GM20000 (cell line): ENCODE results near the gene CTSG.

Source experiments
- DNase-seq: peaks from one replicate; pipeline ENCODE4 v3.0.0; 2012; ENCODE audit warnings: low spot score
- TF ChIP-seq, protein P1 (sequence below): IDR thresholded peaks from 2 replicates; pipeline ENCODE4 v1.5.1; 2012; ENCODE audit warnings: mild to moderate bottlenecking, control low read depth; ENCODE audit errors: extremely low read depth, missing control alignments

The CTSG gene, protein sequence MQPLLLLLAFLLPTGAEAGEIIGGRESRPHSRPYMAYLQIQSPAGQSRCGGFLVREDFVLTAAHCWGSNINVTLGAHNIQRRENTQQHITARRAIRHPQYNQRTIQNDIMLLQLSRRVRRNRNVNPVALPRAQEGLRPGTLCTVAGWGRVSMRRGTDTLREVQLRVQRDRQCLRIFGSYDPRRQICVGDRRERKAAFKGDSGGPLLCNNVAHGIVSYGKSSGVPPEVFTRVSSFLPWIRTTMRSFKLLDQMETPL

DNA sequence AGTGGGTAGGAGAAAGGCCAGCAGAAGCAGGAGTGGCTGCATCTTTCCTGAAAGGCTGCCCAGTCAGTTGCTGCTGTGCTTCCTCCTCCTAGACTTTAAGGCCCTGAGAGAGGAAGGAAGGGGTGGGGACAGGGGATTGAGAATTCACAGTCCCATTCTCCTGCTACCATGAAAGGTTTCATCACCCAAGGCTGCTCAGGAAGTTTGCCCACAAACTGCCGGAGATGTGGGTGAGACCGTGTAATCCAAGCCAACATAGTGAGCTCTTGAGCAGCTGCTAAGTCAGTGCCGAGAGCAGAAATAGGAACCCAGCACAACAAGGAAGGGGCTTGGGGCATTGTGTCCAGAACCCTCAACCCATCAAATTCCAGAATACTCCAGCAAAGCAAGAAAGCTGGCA lies at the start of gene CTSG:
Gene CTSG (minus strand): TSS at position 69 of the 400 bp plus-strand sequence. CDS start 27 bp downstream, at position 42.
- TF ChIP-seq, protein P1, sequence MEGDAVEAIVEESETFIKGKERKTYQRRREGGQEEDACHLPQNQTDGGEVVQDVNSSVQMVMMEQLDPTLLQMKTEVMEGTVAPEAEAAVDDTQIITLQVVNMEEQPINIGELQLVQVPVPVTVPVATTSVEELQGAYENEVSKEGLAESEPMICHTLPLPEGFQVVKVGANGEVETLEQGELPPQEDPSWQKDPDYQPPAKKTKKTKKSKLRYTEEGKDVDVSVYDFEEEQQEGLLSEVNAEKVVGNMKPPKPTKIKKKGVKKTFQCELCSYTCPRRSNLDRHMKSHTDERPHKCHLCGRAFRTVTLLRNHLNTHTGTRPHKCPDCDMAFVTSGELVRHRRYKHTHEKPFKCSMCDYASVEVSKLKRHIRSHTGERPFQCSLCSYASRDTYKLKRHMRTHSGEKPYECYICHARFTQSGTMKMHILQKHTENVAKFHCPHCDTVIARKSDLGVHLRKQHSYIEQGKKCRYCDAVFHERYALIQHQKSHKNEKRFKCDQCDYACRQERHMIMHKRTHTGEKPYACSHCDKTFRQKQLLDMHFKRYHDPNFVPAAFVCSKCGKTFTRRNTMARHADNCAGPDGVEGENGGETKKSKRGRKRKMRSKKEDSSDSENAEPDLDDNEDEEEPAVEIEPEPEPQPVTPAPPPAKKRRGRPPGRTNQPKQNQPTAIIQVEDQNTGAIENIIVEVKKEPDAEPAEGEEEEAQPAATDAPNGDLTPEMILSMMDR: no peak
- DNase-seq: no peak

DNA sequence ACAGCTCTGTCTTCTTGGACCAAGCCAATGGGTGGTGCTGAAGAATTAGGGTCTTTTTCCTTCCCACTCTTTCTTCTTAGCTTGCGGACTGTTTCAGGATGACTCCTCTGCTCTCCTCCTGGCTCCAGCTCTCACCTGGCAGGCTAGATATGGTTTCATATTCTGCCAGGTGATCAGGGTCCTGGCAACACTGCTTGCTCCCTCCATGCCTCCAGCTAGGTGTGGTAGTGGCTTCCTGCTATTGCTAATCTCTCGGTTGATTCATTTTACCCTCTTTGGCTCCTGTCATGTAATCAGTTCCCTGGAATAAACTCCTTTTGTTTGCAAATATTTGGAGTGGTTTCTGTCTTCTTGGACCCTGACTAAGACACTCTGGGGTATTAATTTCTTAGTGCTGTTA lies 37.7 kb upstream of the CTSG start:
- DNase-seq: no peak
- TF ChIP-seq, protein P1: no peak

DNA sequence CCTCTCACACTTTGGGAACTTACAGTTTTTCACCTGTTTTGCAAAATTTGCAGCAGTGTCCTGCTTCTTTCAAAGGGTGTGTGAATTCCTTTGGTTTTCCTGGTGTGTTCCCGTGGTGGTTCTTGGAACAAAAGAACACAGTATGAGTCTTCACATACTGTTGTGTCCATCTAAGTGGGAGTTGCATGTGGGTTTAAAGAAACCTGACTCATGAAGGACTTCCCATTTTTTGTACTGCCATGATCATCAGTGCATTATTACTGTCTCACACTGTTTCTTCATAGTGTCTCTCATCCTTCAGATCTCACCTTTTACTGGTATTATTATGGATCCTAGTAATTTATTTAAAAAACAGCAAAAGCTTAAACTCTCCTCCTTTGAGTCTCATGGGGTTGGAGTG lies 37.2 kb upstream of the CTSG start:
- TF ChIP-seq, protein P1: no peak
- DNase-seq: peak; percentile 20

DNA sequence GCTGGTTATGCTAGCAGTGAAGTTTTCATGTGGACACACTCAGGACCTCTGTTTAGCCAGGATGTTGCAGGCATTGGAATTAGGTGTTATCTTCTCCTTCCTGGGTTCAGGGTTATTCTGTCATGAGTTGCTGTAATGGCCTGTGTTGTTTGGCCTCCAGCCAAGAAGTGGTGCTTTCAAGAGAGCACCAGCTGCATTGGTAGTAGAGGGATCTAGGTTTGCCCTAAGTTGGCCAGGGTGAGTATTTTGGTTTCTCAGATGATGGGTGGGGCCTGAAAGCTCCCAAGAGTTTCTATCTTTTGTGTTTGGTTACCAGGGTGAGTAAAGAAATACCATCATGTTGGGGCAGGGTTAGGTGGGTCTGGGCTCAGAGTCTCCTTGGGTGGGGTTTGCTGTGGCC lies 36.1 kb upstream of the CTSG start:
- DNase-seq: no peak
- TF ChIP-seq, protein P1: no peak

DNA sequence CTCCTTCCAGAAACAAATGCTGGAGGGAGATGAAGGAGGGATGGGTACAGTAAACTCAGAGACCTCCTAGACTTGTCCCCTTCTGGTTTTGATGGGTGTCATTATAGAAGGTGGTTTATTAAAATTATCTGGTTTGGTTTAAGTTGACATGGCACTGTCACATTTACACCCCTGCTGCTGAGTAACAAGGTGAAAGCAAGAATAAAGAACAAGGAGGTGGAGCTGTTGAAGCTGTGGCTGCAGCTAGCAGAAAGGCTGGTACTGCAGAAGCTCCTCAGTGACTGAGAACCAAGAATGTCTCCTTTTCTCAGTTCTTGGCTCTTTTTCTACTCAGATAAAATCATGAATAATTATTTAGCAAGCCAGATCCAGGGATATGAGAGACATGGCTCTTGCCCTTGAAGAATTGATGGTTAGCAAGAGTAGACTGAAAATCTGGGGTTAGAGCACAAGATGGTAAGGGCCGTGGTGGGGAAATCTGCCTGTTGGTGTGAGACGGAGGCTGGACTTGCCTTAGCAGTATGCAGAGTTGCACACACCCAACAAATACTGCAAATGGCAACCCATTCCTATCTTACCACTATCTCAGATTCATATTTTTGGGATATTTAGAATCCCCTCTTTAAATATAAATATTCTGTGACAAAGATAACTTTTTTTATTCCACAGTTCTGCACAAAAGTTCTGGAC lies 33.8 kb upstream of the CTSG start, which contains the start of gene GZMH:
Gene GZMH (minus strand): TSS at position 31 of the 690 bp plus-strand sequence. CDS start 72 bp downstream, outside the sequence.
- TF ChIP-seq, protein P1: no peak
- no peak for DNase-seq

DNA sequence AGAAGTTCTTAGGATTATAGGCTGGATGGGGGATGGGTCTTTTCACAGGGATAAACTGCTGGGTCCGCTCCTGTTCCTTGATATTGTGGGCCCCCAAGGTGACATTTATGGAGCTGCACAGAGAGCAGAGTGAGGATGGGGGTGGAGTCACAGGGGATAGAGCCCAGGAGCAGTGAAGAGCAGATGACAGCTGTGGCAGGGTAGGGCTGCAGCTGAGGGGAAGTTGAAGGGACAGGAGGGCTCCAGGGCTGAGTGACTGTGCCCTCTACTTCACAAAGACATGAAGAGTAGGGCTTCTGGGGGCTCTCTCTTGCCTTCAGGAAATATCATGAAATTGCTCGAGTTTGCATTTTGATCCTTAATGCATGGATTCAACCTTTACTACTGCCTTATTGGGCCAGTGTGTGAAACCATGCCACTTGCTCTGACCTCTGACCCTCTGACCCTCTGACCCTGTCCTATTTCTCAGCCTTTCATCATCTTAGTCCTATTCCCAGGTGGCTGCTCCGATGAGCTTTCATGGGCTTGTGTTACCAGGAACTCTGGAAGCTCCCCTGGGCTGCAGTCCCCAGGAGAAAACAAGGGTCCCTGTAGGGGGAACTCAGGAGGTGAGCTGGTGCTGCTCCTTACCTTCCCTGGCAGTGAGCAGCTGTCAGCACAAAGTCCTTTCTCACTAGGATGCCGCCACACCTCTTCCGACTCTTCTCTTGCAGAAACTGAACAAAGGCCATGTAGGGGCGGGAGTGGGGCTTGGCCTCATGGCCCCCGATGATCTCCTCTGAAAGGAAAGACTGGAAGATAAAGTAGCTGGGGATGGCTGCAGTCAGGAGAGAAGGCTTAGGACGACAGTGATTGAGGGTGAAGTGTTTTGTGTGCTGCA lies 31.8 kb upstream of the CTSG start:
- TF ChIP-seq, protein P1: no peak
- DNase-seq: no peak
